Activated T-helper 1 cell treated with Interleukin-2 at 50 U/mL for 16 hours (primary cell): ENCODE data around the gene SDF4.

Experiments used
- DNase-seq: peaks from one replicate; pipeline ENCODE4 v3.0.0-alpha.2; 2020; ENCODE audit warnings: low read depth

SDF4 gene, protein sequence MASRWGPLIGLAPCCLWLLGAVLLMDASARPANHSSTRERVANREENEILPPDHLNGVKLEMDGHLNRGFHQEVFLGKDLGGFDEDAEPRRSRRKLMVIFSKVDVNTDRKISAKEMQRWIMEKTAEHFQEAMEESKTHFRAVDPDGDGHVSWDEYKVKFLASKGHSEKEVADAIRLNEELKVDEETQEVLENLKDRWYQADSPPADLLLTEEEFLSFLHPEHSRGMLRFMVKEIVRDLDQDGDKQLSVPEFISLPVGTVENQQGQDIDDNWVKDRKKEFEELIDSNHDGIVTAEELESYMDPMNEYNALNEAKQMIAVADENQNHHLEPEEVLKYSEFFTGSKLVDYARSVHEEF

DNA sequence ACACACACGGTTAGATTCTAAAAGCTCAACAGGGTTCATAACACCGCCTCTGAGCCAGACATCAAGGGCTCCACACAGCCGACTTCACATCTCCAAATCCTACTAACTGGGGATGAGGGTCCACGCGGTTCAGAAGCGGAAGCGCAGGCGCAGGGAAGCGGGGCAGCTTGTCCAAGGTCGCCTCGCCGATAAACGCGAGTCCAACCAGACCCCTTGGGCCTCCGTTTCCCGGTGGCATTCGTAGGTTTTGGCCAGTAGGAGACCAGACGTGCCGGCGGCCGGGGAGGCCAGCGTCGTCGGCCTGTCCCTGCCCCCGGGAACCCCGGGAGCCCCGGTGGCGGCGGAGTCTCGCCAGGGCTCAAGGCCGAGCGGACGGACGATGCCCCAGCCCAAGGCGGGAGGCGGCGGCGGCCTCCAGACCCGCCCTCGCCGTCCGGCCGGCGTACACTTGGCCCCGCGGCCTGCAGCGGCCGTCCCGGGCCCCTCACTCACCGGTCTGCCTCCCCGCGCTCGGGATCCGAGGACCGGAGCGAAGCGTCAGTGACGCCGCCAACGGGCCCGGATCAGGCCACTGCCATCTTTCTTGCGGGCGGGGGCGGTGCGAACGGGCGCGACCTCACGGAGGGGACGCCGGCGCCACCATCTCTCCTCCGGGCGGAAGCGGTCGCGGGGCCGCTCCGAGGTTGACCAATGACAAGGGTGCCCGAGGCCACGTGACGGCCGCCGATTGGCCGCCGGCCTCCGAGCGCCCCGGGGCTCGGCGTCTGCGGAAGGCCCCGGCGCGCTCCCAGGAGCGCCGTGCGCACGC lies at the start of gene SDF4:
TSS of gene SDF4 (minus strand) at position 602 of the 808 bp plus-strand sequence. CDS start 3,229 bp downstream, outside the sequence.
- DNase-seq, result peak; percentile 96

DNA sequence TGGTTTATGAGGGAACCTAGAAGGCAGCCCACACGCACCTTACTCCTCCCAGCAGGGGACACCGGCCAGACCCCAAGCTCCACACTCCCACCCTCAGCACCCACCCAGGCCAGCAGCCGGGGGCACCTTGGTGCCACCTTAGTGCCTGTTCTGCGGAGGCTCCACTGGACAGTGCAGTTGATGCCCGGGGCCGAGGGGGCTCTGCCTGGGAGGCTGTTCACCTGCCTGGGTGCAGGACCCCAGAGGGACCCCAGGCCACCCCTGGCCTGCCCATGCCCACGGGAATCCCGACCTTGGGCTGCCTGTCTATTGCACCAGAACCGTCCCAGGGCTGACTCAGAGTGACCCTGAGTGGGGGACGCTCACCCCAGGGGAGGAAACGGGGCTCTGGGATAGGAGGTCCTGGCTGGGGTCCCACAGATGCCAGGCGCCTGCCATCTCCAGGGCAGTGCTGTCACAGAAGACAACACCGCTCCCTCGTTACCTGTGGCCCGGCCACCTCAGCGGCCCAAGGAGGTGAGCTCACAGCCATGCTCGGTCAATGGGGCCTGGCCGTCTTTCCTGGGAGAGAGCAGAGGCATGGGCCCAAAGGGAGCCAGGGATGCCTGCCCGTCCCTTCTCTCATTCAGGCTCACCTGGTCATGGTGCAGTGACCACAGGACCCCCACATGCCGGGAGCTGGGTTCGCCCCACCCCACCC lies 49.1 kb upstream of the SDF4 start:
- DNase-seq, result no peak

DNA sequence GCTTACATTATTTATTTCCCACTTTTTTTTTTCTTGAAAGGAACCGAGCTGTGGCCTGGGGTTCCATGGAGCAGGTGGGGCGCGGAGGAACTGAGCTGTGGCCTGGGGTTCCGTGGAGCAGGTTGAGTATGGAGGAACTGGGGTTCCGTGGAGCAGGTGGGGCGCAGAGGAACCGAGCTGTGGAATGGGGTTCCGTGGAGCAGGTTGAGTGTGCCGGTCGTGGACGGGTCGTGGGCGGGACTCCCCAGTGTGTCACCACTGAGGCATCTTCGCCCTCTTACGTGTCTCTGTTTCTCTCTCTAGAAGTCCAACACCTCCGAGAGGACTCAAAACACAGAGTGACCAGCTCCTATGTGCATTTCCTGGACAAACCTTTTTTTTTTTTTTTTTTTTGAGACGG lies 47.2 kb upstream of the SDF4 start:
- DNase-seq, result no peak

GRCh38 chr1:1278620-1279019 lies 46.8 kb upstream of the SDF4 start:
- DNase-seq, result no peak

- no peak for DNase-seq
Measured at GRCh38 chr1:1275836-1276235, 44.0 kb upstream of the SDF4 start.

- DNase-seq, result no peak
Measured at GRCh38 chr1:1274931-1275431, 43.2 kb upstream of the SDF4 start.

GRCh38 chr1:1274299-1274930 lies 42.6 kb upstream of the SDF4 start:
- no peak for DNase-seq

DNA sequence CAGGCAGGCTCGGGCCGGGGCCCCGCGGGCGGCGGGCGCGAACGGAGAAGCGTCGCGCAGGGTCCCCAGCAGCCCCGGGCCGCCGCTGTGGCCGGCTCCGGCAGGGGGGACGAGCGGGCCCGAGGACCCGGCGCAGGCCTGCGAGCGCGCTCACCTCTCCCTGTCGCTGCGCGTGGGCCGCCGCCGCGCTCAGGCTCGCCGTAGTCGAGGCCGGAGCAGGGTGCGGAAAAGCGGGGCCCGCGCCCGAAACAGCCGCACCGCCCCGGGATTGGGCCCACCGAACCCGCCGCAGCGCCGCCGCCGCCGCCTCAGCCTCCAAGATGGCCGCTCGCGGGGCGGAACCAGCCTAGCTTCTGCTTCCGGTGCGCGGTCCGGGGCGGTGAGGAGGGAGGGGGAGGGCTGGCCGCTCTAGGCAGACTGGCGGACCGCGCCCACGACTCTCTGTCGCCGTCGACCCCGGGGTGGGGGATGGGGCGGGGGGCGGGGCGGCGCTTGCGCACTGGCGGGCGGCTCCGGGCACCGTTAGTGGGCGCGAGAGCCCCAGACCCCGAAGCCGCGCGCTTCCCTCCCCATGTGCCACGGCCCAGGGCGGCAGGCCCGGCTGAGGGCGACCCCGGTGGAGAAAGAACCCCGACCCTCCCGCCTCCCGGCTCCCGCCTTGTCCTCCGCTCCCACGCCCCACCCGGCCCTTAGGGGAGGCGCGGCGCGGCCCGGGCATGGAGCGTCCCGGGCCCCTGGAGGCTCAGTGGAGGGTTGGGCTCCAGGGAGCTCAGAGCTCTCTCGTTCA lies 41.9 kb upstream of the SDF4 start, which contains the start of gene UBE2J2:
TSS of gene UBE2J2 (minus strand) at position 343 of the 787 bp plus-strand sequence. CDS start 5,862 bp downstream, outside the sequence.
- peak; percentile 89 for DNase-seq

DNA sequence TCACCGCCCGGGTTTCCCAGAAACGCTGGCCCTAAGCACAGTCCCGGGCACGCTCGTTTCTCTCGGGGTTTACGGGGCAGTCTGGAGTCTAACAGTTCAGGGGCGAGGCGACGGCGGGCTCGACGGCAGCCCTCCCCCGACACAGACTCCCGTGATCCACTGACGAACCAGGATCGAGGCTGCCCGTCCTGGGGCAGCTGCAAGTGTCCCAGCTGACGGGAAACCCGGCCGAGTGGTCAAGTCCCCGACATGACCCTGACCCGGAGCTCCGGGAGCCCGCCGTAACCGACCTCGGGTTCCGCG lies 41.4 kb upstream of the SDF4 start:
- no peak for DNase-seq

DNA sequence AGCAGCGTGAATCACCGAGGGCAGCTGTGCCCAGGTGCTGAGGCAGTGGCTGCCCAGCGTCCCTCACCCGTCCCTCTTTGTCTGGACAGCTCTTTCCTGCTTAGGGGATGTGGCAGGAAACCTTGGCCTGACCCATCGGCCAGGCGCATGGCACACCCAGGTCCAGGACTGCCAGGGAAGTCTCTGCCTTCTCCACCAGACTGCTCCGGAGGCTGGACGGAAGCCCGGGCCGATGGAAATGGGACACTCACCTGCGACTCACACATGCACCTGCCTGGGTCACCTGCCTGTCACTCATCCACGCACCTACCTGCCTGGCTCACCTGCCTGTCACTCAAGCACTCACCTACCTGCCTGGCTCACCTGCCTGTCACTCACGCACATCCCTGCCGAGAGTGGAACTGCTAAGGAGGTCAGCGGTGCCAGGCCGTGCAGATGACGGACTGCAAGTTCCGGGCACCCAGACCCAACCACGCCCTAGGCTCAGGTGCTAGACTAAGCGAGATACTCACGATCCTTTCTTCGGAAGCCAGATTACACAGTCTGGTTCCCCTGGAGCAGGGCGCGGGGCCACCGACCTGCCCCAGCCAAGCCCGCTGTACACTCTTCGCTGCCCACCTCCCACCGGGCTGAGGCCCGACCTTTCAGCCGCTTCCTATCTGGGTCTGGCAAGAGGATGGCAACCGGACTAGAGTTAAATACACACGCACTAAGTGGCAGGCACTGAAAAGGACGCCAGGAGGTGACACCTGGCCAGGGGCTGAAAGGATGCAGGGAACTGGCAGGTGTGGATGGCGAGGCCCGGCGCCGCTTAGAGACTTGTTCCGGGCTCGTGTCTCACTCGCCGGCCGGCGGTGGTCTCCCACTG lies 40.8 kb upstream of the SDF4 start:
- DNase-seq, result no peak

- no peak for DNase-seq
Measured at GRCh38 chr1:1270813-1271212, 39.0 kb upstream of the SDF4 start.

DNA sequence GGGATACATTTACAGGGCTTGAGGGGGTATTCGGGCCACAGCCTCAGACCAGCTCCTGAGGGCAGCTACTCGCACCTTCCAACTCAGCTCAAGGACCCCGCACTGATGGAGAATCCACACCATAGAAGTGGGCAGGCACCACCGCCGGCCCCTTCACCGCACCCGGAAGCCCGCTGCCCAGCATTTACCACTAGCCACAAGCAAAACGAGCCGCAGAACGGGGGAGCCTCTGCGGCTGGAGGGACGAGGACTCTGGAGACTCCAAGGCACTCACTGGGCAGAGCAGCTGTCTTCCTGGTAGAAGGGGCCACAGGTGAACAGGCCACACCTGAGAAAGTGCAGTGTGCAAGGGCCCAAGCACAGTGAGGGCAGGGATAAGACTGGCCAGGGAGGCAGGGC lies 36.5 kb upstream of the SDF4 start:
- no peak for DNase-seq

GRCh38 chr1:1267488-1268283 lies 35.9 kb upstream of the SDF4 start:
- DNase-seq, result no peak

GRCh38 chr1:1264868-1265272 lies 33.1 kb upstream of the SDF4 start:
- no peak for DNase-seq

- DNase-seq, result no peak
Measured at GRCh38 chr1:1264026-1264425, 32.2 kb upstream of the SDF4 start.

DNA sequence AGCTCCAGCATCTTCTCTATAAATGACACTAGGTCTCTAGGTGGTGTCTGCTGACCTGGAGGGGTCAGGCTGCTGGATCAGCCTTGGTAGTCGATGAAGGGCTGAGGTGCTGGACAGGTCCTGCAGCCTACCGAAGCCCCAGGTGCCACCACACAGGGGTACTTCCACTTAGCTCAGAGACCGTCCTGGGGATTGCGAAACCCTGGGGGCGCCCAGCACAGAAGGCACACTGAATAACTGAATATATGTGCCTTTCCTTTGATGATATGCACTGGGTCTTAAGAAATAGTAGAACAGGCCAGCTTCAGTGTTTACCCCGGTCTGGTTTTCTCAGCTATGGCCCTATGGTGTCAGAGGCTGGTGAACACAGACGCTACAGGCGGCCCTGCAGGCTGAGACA lies 31.0 kb upstream of the SDF4 start:
- DNase-seq, result no peak

GRCh38 chr1:1262071-1262470 lies 30.3 kb upstream of the SDF4 start:
- no peak for DNase-seq

DNA sequence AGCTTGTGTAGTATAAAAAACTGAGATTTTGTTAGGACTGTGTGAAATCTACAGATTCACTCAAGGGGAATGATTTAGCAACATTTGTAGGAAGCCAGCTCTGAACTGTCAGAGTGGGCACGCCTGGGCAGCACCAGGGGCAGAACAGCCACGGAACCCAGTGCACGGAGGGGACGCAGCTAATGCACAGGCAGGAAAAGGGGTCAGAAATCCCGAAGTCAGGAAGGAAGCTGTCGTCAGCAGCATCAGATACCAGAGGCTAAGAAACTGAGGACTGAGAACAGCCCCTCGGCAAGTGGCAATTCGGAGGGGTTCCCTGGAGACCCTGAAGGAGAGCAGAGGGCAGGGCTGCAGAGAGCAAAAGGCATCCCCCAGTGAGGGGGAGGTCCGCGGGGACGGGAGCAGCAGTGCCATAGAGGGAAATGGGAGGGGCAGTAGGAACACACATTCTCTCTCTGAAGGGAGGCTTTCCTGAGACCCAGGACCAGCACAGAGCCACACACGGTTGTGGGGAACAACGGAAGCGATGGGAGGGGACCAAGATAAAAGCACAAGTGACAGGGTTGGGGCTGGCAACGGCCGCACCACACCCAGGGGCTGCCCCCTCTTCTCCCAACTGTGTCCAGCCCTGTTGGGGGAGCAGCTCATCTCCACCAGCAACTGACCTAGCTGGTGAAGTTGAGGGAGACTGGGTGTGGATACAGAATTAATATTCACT lies 29.2 kb upstream of the SDF4 start:
- no peak for DNase-seq
